ENCODE data around the gene STX16.

Gene STX16

GRCh38 chr20:58668901-58669286, 17.8 kb downstream of the STX16 start:
- TF ChIP-seq CSDC2 (CRISPR knock-in tag; IDR thresholded peaks at IDR 0.05) (no peak), SNAI2 (CRISPR knock-in tag; IDR thresholded peaks at IDR 0.05) (no peak), TOX (CRISPR knock-in tag; IDR thresholded peaks at IDR 0.05; ENCODE audit: borderline replicate concordance) (no peak), PATZ1 (CRISPR knock-in tag; IDR thresholded peaks at IDR 0.05; ENCODE audit: borderline replicate concordance) (no peak), TSHZ2 (CRISPR knock-in tag; IDR thresholded peaks at IDR 0.05) (no peak), ESRRG (CRISPR knock-in tag; IDR thresholded peaks at IDR 0.05) (no peak), TCF4 (CRISPR knock-in tag; IDR thresholded peaks at IDR 0.05; ENCODE audit: borderline replicate concordance) (no peak), ISL1 (CRISPR knock-in tag; IDR thresholded peaks at IDR 0.05) (no peak), RARB (CRISPR knock-in tag; IDR thresholded peaks at IDR 0.05) (no peak), CSRNP3 (CRISPR knock-in tag; IDR thresholded peaks at IDR 0.05) (no peak), ZNF8 (CRISPR knock-in tag; IDR thresholded peaks at IDR 0.05) (no peak), GLIS3 (CRISPR knock-in tag; IDR thresholded peaks at IDR 0.05) (no peak), ZC3H10 (CRISPR knock-in tag; IDR thresholded peaks at IDR 0.05) (no peak), ARNTL (CRISPR knock-in tag; IDR thresholded peaks at IDR 0.05; ENCODE audit: borderline replicate concordance, low read depth) (no peak), BACH2 (CRISPR knock-in tag; IDR thresholded peaks at IDR 0.05; ENCODE audit: borderline replicate concordance) (no peak)
- no peak; the same call in 2 of the 3 replicates for ATAC-seq

GRCh38 chr20:58669287-58670006, 18.4 kb downstream of the STX16 start:
- no peak for TF ChIP-seq CREB5 (CRISPR knock-in tag; IDR thresholded peaks at IDR 0.05; ENCODE audit: low read depth)
- no peak for ATAC-seq

- ATAC-seq: no peak; the same call in 2 of the 3 replicates
- TF ChIP-seq ISL1 (CRISPR knock-in tag; IDR thresholded peaks at IDR 0.05): peak; percentile 28; the same call in 1 of the 2 replicates
- TF ChIP-seq PATZ1 (CRISPR knock-in tag; IDR thresholded peaks at IDR 0.05; ENCODE audit: borderline replicate concordance): no peak
These were observed 19.0 kb downstream of the STX16 start for GRCh38 chr20:58670102-58670501.

- ATAC-seq: no peak
- TF ChIP-seq ZNF565 (CRISPR knock-in tag; conservative IDR thresholded peaks at IDR 0.05; ENCODE audit: low read depth) (no peak), PATZ1 (CRISPR knock-in tag; IDR thresholded peaks at IDR 0.05; ENCODE audit: borderline replicate concordance) (no peak), CSRNP3 (CRISPR knock-in tag; IDR thresholded peaks at IDR 0.05) (no peak), BACH2 (CRISPR knock-in tag; IDR thresholded peaks at IDR 0.05; ENCODE audit: borderline replicate concordance) (no peak), ZFP3 (CRISPR knock-in tag; IDR thresholded peaks at IDR 0.05) (no peak), GLIS3 (CRISPR knock-in tag; IDR thresholded peaks at IDR 0.05) (no peak)
These were observed 19.6 kb downstream of the STX16 start for GRCh38 chr20:58670659-58671058.

Measured in SK-N-SH treated with all-trans-retinoic acid at 6 μM for 48 hours (cell line).